Measurements from ENCODE around the gene CFAP65. TPM values are rescaled to one million over a fixed set of nuclear protein-coding genes. Genes with fewer than 3 reads are reported as not detected.

CFAP65 gene
- total RNA-seq, 4 donors from 2014 or later = 1.5 to 3.6 TPM; not detected in 2

DNA sequence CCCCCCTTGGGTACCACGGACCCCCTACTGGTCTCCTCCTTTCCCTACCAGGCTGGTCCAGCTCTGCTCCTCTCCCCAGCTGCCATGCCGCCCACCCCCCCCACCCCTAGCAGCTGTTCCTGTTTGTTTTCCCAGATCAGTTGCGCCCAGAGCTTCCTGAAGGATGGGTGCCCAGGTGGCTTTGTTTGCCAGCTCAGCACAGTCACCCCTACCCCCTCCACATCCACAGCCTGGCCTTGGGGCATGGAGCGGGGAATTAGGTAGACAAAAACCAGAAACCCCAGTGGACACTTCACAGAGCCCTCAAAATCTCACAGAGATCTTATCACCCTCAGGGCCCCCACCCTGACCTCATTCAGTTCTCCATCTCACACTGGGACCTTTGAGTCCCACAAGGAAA, 44.4 kb downstream of the CFAP65 start:
- Histone ChIP-seq H3K27ac (peak overlapping the region in 2 of 4 donors; percentile 40 to 65), H3K36me3 (no peaks in the 10 kb centered on the region), H3K4me1 (peaks cover 0 to 33% (median 17%) of the 10 kb centered on the region in 4 donors), H3K9me3 (no peaks in the 10 kb centered on the region), H3K27me3 (peaks cover 0 to 39% of the 10 kb centered on the region in 2 donors), H3K4me3 (peak overlapping the region in 1 of 4 donors; percentile 50)
- TF ChIP-seq POLR2A (IDR thresholded peaks at IDR 0.05) = no peak
- no peak for TF ChIP-seq CTCF (IDR thresholded peaks at IDR 0.05)
- no peak for DNase-seq

GRCh38 chr2:218995972-218996711, 45.2 kb downstream of the CFAP65 start:
- Histone ChIP-seq H3K36me3 (no peaks in the 10 kb centered on the region), H3K9me3 (no peaks in the 10 kb centered on the region), H3K27ac (peak overlapping the region in 2 of 4 donors; percentile 40 to 65), H3K27me3 (peaks cover 0 to 43% of the 10 kb centered on the region in 2 donors), H3K4me3 (peak overlapping the region in 2 of 4 donors; percentile 43 to 50), H3K4me1 (peaks cover 0 to 26% (median 12%) of the 10 kb centered on the region in 4 donors)
- TF ChIP-seq POLR2A (IDR thresholded peaks at IDR 0.05) (peak; percentile 16 to 58), CTCF (IDR thresholded peaks at IDR 0.05) (peak; percentile 68 to 93 (median 88))
- peak; percentile 57 to 92 (median 92) for DNase-seq

DNA sequence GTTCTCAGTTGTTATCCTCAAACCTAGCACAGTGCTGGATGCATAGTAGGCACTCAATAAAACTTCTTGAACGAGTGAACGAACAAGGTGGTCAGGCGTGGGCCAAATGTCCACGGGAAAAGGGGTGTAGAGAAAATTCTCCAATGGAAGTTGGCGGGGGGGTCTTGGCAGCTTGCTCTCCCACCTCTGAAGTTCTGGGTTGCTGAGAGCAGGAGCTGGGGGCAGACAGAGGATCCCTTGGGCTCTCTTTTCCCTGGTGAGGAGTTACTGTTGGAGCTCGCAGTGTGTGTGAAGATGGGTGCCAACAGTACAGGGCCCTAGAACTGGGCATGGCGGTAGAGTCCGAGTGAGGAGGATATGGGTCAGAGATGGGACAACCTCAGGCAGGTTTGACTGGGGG, 45.8 kb downstream of the CFAP65 start:
- no peaks in the 10 kb centered on the region for H3K36me3 ChIP-seq
- TF ChIP-seq CTCF (IDR thresholded peaks at IDR 0.05) (no peak), POLR2A (IDR thresholded peaks at IDR 0.05) (no peak)
- H3K9me3 ChIP-seq = no peaks in the 10 kb centered on the region
- H3K27me3 ChIP-seq = peaks cover 0 to 48% of the 10 kb centered on the region in 2 donors
- H3K4me3 ChIP-seq = no peak overlapping the region
- no peak overlapping the region for H3K27ac ChIP-seq
- peaks cover 0 to 26% (median 12%) of the 10 kb centered on the region in 4 donors for H3K4me1 ChIP-seq
- DNase-seq = no peak

DNA sequence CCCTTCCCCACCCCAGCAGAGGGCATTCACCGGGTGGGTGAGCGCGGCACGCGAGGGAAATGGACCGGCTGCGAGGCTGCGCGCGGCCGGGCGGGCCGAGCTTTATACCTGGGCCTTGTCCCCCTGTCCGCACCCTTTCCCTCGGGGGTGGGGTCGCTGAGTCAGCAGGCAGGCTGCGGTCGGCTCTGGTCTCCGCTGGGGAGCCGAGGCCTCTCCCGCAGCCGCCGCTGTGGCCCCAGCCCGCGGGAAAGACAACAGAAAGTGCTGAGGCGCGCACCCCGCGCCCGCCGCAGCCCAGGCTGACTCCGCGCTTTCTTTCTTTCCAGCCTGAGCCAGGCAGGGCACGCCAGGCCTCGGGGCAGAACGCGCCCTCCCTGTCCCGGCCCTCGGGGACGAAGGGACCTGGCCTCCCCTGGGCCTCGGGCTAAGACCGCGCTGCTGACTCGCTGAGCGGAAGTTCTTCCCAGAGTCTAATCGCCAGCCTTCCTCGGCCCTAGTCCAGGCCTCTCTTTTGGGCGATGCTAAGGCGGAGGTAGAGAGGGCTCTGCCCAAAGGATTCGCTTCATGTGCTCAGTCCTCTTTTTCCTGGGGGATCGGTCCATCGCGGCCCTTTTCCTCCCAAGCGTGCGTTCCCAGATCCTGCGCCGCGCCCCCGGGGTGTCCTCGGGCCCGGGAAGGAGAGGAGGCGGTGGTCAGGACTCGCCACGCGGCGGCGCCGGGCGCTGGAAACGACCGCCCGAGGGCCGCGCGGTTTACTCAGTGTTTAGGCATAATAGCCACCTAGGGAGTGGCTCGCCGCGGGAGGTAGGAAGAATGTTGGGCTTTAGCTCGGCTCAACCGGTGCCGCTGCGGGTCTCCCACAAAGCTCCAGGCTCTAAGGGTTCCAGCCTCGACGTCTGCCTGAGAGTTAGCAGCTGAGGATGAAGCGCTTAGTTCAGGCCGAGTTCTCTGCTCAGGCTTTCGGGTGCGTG, 47.7 kb downstream of the CFAP65 start, which contains the start of gene CRYBA2:
Gene CRYBA2, minus strand, starts transcription at position 78 of the 971 bp plus-strand sequence. CDS start 246 bp downstream, outside the sequence.
- no peak within 1 kb of the TSS for H3K27ac ChIP-seq
- H3K4me3 ChIP-seq = peak within 1 kb of the TSS in 3 of 4 donors; percentile 30 to 48 (median 39)
- H3K36me3 ChIP-seq = no peaks in the 10 kb centered on the region
- no peak for DNase-seq
- peaks cover 0 to 26% (median 12%) of the 10 kb centered on the region in 4 donors for H3K4me1 ChIP-seq
- no peaks in the 10 kb centered on the region for H3K9me3 ChIP-seq
- H3K27me3 ChIP-seq = peaks cover 0 to 59% of the 10 kb centered on the region in 2 donors
- peak in 1 of 6 experiments; percentile 5 for TF ChIP-seq CTCF (IDR thresholded peaks at IDR 0.05)
- TF ChIP-seq POLR2A (IDR thresholded peaks at IDR 0.05) = no peak

DNA sequence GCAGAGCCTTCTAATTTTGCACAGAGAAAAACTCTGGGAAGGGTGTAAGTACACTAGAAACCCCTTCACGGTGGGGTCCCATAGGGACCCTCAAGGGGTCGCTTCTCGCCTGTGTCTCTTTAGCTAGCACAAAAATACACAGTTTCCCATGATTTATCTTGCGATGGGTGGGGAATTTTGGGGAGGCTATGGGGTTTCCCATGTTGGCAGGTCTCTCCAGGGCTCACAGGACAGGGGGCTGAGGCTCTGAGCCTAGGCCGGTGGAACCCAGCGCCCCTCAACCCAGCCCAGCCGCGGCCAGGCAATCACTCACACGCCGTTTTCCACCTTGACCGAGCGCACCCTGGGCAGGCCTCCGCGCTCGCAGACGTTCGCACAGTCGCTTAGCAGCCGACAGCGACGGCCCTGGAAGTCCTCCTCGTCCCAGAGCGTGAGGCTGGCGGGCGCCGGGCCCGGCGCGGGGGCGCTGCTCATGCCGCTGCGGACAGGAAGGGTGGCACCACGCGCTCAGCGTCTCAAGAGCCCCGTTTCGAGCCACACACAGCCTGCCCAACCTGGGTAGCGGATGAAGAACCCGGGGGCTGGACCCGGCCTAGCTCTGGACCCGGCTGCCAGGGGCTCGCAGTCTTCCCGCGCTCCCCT, 48.5 kb downstream of the CFAP65 start:
- Histone ChIP-seq H3K36me3 (no peaks in the 10 kb centered on the region), H3K4me3 (peak overlapping the region in 3 of 4 donors; percentile 30 to 48 (median 39)), H3K27me3 (peaks cover 0 to 65% of the 10 kb centered on the region in 2 donors), H3K9me3 (no peaks in the 10 kb centered on the region), H3K4me1 (peaks cover 0 to 26% (median 12%) of the 10 kb centered on the region in 4 donors), H3K27ac (no peak overlapping the region)
- no peak for TF ChIP-seq CTCF (IDR thresholded peaks at IDR 0.05)
- no peak for TF ChIP-seq POLR2A (IDR thresholded peaks at IDR 0.05)
- no peak for DNase-seq
